Measurements from ENCODE around the gene STAT1. TPM values are rescaled to one million over a fixed set of nuclear protein-coding genes. Genes with fewer than 3 reads are reported as not detected.
"Not testable (repeated sequence)": the region's sequence is repeated elsewhere in the genome, so short reads cannot be mapped to it uniquely, and the experiment has no call there.

Gene STAT1
- polyA plus RNA-seq, 1 experiment: 166 TPM

DNA sequence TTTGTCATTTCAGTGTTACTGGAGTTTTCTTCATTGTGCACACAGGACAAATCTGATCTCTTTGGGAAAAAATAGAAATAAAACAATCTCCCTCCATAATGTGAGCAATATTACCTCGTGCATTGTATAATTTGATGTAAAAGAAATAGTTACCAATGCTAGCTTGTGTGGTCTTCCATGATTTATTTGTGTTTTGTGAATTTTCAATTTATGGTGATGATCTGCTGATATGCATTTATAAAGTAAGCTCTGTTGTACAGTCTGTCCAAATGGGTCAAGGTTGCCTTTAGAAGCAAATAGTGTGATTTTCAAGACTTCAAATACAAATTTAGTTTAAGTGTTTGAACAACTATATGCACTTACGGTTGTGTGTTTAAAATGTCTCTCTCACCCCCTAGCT, 50.9 kb downstream of the STAT1 start:
- TF ChIP-seq, protein P1, sequence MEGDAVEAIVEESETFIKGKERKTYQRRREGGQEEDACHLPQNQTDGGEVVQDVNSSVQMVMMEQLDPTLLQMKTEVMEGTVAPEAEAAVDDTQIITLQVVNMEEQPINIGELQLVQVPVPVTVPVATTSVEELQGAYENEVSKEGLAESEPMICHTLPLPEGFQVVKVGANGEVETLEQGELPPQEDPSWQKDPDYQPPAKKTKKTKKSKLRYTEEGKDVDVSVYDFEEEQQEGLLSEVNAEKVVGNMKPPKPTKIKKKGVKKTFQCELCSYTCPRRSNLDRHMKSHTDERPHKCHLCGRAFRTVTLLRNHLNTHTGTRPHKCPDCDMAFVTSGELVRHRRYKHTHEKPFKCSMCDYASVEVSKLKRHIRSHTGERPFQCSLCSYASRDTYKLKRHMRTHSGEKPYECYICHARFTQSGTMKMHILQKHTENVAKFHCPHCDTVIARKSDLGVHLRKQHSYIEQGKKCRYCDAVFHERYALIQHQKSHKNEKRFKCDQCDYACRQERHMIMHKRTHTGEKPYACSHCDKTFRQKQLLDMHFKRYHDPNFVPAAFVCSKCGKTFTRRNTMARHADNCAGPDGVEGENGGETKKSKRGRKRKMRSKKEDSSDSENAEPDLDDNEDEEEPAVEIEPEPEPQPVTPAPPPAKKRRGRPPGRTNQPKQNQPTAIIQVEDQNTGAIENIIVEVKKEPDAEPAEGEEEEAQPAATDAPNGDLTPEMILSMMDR (IDR thresholded peaks at IDR 0.05; ENCODE audit: insufficient read depth, low read depth, low read length): no peak
- Histone ChIP-seq H3K36me3 (ENCODE audit: control insufficient read depth, insufficient read depth, low read length) (peaks cover 7% of the 10 kb centered on the region), H3K27me3 (ENCODE audit: control insufficient read depth, insufficient read depth, low read length) (no peaks in the 10 kb centered on the region), H3K4me3 (ENCODE audit: low read depth, low read length) (no peak overlapping the region)
- ChIA-PET CTCF (interaction anchor here (0.7 to 1.2 kb wide), 2 partner anchors 24 to 33 kb away, joined by 3 to 4 read pairs; no protein-coding TSS in a partner anchor), POLR2A (no interaction called here)
- DNase-seq (ENCODE audit: low read depth): no peak

DNA sequence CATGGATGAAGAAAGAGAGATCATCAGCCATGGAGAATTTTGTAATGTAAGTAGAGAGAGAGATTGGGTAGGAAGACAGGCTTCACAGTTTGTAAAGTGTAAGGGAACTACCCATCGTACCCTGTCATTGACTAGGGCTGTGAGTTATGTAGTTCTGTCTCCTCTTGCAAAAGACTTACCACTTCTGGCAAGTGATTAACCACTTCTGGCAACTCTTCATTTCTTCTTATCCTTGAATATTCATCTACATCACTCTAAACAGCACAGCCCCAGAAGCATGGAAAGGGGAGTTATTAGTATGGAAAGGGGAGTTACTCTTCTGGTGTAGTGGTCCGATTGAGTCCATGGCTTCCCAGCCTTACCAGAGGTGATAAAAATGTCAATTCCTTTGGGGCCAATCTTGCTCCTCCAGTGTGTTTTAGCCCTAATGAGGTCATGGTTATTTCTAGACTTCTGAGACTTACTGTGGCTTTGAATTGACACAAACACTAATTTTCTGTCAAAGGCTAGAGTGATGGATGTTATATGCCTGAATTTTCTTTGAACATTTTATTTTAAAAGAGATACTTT, 52.0 kb downstream of the STAT1 start:
- H3K27me3 ChIP-seq (ENCODE audit: control insufficient read depth, insufficient read depth, low read length): no peaks in the 10 kb centered on the region
- ChIA-PET POLR2A (no interaction called here), CTCF (interaction anchor here (1.0 kb wide), 1 partner anchor 15 kb away, joined by 3 read pairs; no protein-coding TSS in a partner anchor)
- peaks cover 7% of the 10 kb centered on the region for H3K36me3 ChIP-seq (ENCODE audit: control insufficient read depth, insufficient read depth, low read length)
- H3K4me3 ChIP-seq (ENCODE audit: low read depth, low read length): no peak overlapping the region
- no peak for DNase-seq (ENCODE audit: low read depth)
- TF ChIP-seq, protein P1 (IDR thresholded peaks at IDR 0.05; ENCODE audit: insufficient read depth, low read depth, low read length): no peak

DNA sequence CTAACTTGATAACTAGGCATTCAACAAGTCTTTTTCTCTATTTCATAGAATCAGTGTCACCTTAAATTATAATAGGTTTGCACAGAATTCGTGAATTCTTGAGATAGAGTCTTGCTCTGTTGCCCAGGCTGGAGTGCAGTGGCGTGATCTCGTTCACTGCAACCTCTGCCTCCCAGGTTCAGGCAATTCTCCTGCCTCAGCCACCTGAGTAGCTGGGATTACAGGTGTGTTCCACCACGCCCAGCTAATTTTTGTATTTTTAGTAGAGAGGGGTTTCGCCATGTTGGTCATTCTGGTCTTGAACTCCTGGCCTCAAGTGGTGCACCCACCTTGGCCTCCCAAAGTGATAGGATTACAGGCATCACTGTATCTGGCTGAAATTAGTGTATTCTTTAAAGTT, 52.9 kb downstream of the STAT1 start:
- H3K36me3 ChIP-seq (ENCODE audit: control insufficient read depth, insufficient read depth, low read length); H3K27me3 ChIP-seq (ENCODE audit: control insufficient read depth, insufficient read depth, low read length); POLR2A ChIA-PET; H3K4me3 ChIP-seq (ENCODE audit: low read depth, low read length); DNase-seq (ENCODE audit: low read depth): not testable (repeated sequence)
- CTCF ChIA-PET: interaction anchor here (1.0 kb wide), 1 partner anchor 14 kb away, joined by 3 read pairs; no protein-coding TSS in a partner anchor

DNA sequence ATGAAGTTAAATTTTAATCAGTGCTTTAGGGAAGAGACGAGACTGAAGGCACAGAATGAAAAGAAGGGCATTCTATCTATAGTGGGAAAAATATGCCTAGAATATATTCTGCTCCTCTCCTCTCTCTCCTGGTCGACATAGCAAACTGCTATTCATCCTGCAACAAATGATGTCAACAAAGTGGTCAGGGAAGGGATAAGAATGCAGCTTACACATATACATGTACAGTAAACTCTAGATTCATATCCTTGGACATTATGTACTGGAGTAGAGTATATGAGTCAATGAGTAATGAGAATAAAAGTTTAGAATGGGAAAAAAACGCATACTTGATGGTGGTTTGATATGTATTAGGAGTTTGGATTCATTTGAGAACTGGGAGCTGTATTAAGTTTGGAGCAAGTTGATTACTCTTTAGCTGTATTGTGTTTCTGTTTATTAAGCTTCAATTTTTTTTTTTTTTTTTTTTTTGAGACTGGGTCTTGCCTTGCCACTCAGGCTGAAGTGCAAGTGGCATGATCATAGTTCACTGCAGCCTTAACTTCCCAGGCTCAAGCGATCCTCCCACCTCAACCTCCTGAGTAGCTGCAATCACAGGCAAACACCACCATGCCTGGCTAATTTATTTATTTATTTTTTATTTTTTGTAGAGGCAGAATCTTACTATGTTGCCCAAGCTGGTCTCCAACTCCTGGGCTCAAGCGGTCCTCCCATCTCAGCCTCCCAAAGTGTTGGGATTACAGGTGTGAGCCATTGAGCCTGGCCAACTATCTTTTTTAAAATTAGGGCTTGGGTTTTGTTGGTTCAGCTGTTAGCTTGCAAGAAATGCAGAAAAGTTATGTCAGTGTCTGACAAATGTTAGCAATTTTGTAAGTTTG, 53.8 kb downstream of the STAT1 start:
- H3K27me3 ChIP-seq (ENCODE audit: control insufficient read depth, insufficient read depth, low read length): no peaks in the 10 kb centered on the region
- ChIA-PET CTCF (interaction anchor here (1.6 kb wide), 1 partner anchor 8 kb away, joined by 5 read pairs; no protein-coding TSS in a partner anchor), POLR2A (interaction anchor here (0.6 to 0.7 kb wide), 2 partner anchors 56 to 526 kb away, joined by 4 read pairs; no protein-coding TSS in a partner anchor)
- no peak for DNase-seq (ENCODE audit: low read depth)
- no peak overlapping the region for H3K4me3 ChIP-seq (ENCODE audit: low read depth, low read length)
- peaks cover 5% of the 10 kb centered on the region for H3K36me3 ChIP-seq (ENCODE audit: control insufficient read depth, insufficient read depth, low read length)
- TF ChIP-seq, protein P1 (IDR thresholded peaks at IDR 0.05; ENCODE audit: insufficient read depth, low read depth, low read length): no peak

DNA sequence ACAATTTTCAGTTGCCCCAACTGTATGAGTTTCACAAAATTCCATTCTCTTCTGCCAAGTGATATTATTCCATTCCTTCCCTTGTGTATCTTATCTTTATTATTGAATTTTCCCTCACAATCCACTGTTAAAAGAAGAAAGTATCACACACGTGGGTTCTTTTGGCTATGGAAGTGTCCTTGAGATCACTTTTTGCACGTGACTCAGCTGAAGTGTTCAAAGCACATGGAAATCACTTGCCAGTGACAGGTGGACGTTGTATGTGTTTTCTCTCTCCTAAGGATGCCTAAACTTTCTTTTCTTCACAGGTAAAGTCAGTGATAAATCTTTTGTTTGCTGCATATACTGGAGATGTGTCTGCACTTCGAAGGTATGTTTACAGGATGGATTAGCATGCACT, 60.7 kb downstream of the STAT1 start:
- H3K36me3 ChIP-seq (ENCODE audit: control insufficient read depth, insufficient read depth, low read length): no peaks in the 10 kb centered on the region
- POLR2A ChIA-PET: no interaction called here
- H3K4me3 ChIP-seq (ENCODE audit: low read depth, low read length): no peak overlapping the region
- H3K27me3 ChIP-seq (ENCODE audit: control insufficient read depth, insufficient read depth, low read length): no peaks in the 10 kb centered on the region
- DNase-seq (ENCODE audit: low read depth): no peak
- TF ChIP-seq, protein P1 (IDR thresholded peaks at IDR 0.05; ENCODE audit: insufficient read depth, low read depth, low read length): no peak
- CTCF ChIA-PET: no interaction called here
